22Rv1 (cell line): ENCODE measurements around the gene PXK.

ENCODE experiments used
- ZFX ChIP-seq: fragments of 450-650 bp; IDR thresholded peaks from 2 replicates; pipeline ENCODE4 v1.6.1; 2017; ENCODE audit warnings: antibody characterized with exemption, borderline replicate concordance
- TF ChIP-seq, protein P1 (sequence below): fragments of 450-650 bp; IDR thresholded peaks from 2 replicates; pipeline ENCODE4 v1.5.1; 2017; ENCODE audit warnings: mild to moderate bottlenecking

DNA sequence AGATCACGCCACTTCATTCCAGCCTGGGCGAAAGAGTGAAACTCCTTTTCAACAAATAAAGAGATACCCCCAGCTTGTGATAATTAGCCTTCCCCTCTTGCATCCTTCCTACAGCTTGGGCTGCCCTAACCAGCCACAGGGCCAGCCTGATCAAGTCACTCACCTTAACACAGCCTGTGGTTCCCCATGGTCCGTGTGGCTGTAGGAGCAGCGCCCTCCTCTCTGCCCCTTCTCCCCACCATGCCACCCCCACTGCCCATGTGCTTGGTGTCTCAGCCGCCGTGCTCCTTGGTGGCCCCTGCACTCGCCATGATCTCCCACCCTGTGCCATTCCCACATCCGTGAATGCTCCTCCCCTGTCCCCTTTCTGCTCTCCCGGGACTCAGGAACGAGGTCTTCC lies 39.8 kb upstream of the PXK start:
- TF ChIP-seq, protein P1, sequence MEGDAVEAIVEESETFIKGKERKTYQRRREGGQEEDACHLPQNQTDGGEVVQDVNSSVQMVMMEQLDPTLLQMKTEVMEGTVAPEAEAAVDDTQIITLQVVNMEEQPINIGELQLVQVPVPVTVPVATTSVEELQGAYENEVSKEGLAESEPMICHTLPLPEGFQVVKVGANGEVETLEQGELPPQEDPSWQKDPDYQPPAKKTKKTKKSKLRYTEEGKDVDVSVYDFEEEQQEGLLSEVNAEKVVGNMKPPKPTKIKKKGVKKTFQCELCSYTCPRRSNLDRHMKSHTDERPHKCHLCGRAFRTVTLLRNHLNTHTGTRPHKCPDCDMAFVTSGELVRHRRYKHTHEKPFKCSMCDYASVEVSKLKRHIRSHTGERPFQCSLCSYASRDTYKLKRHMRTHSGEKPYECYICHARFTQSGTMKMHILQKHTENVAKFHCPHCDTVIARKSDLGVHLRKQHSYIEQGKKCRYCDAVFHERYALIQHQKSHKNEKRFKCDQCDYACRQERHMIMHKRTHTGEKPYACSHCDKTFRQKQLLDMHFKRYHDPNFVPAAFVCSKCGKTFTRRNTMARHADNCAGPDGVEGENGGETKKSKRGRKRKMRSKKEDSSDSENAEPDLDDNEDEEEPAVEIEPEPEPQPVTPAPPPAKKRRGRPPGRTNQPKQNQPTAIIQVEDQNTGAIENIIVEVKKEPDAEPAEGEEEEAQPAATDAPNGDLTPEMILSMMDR = no peak
- TF ChIP-seq ZFX = no peak
